ELF-1 (cell line): Measurements from ENCODE around the gene TBC1D7.

Experiments used
- DNase-seq: peaks from one replicate; pipeline ENCODE4 v3.0.0-alpha.2; 2016; ENCODE audit warnings: low read depth, low spot score

TBC1D7 gene

GRCh38 chr6:13294499-13295069, 33.8 kb downstream of the TBC1D7 start:
- no peak for DNase-seq

- no peak for DNase-seq
Observed at GRCh38 chr6:13292774-13293173, 35.6 kb downstream of the TBC1D7 start.

GRCh38 chr6:13290335-13290734, 38.0 kb downstream of the TBC1D7 start:
- no peak for DNase-seq

GRCh38 chr6:13289789-13290318, 38.5 kb downstream of the TBC1D7 start:
- no peak for DNase-seq

GRCh38 chr6:13288969-13289391, 39.4 kb downstream of the TBC1D7 start:
- no peak for DNase-seq

GRCh38 chr6:13288481-13288880, 39.9 kb downstream of the TBC1D7 start:
- DNase-seq = no peak

GRCh38 chr6:13287104-13287503, 41.2 kb downstream of the TBC1D7 start:
- no peak for DNase-seq

GRCh38 chr6:13286181-13286580, 42.2 kb downstream of the TBC1D7 start:
- DNase-seq = no peak

GRCh38 chr6:13285705-13286104, 42.6 kb downstream of the TBC1D7 start:
- no peak for DNase-seq

GRCh38 chr6:13284646-13285045, 43.7 kb downstream of the TBC1D7 start:
- no peak for DNase-seq

GRCh38 chr6:13283331-13283730, 45.0 kb downstream of the TBC1D7 start:
- no peak for DNase-seq

GRCh38 chr6:13282393-13283069, 45.8 kb downstream of the TBC1D7 start:
- DNase-seq = no peak

- DNase-seq = no peak
Observed at GRCh38 chr6:13281686-13282085, 46.7 kb downstream of the TBC1D7 start.

- DNase-seq = no peak
Observed at GRCh38 chr6:13280254-13280653, 48.1 kb downstream of the TBC1D7 start.

- DNase-seq = no peak
Observed at GRCh38 chr6:13278991-13279390, 49.3 kb downstream of the TBC1D7 start.

GRCh38 chr6:13278164-13278563, 50.2 kb downstream of the TBC1D7 start:
- peak; percentile 60 for DNase-seq

GRCh38 chr6:13277231-13277630, 51.1 kb downstream of the TBC1D7 start:
- no peak for DNase-seq

GRCh38 chr6:13275435-13275989, 52.8 kb downstream of the TBC1D7 start:
- no peak for DNase-seq

- DNase-seq = no peak
Observed at GRCh38 chr6:13274707-13275434, 53.5 kb downstream of the TBC1D7 start.

GRCh38 chr6:13273931-13274706, 54.2 kb downstream of the TBC1D7 start:
- DNase-seq = peak; percentile 71

GRCh38 chr6:13273202-13273930, 55.0 kb downstream of the TBC1D7 start:
- DNase-seq = no peak
